ENCODE data around the gene TGM1.

The TGM1 gene

DNA sequence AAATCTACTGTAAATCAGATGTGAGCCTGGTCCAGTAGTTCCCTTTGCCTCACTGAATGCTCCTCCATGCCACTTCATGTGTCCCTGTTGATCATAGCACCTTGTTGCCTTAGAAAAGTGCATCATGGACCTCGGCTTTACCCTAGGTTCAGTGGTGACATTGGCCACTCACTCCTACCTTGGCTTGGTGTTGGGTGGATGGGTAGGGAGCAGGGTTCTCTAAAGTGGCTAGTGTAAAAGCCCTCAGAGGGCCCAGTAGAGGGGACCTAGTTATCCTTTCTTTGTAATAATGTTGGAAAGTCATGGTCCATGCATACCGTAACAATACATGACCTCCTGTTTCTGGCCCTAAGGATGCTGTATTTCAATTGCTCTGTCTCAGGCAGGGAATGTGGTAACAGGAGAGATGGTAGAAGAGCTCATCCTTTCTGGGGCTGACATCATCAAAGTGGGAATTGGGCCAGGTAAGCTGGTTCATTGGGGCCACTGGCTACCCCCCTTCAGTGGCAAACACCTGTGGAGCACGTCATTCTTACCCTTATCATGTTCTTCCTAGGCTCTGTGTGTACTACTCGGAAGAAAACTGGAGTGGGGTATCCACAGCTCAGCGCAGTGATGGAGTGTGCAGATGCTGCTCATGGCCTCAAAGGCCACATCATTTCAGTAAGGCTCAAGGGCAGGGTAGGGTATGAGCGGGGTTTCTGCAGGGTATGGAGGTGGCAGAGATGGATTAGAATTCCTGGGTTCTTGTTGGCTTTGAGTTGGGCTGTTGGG, 26.1 kb downstream of the TGM1 start:
- TF ChIP-seq CTCF (IDR thresholded peaks at IDR 0.05; ENCODE audit: low read depth, low read length), result no peak
- no peak overlapping the region for H3K4me3 ChIP-seq (ENCODE audit: low read depth, low read length)

DNA sequence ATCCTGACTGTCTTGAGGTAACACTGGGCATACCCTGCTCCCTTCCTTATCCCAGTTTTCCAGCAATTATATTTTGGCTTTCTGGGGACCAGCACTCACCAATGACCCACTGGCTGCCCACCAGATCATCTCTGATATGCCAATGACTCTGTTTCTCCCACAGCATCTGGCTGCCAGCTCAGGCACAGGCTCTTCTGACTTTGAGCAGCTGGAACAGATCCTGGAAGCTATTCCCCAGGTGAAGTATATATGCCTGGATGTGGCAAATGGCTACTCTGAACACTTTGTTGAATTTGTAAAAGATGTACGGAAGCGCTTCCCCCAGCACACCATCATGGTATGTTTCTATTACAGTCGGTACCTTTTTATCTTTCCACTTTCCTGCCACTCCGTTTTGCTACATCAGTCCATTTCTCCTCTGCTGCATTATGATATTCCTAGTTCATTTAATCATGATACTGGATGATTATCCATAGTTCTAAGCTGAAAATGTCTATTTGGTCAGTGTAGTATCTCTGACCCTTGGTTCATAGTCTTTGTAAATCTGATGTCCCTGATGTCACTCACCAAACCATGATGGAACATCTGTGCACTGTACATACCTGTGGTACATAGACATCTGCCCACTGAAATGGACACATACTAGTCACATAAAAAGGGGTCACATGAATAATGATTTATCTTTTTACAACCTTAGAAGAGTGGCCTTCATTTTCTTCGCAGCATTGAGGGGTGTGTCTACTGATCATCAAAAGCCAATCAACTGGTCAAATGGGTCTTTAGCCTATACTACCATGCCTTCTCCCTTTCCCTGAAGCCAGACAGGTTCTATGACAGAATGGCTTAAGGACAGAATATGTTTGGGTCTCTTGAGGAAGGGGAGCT, 26.9 kb downstream of the TGM1 start:
- no peak for TF ChIP-seq CTCF (IDR thresholded peaks at IDR 0.05; ENCODE audit: low read depth, low read length)
- no peak overlapping the region for H3K4me3 ChIP-seq (ENCODE audit: low read depth, low read length)

GRCh38 chr14:24234095-24235005, 28.6 kb downstream of the TGM1 start:
- no peak for TF ChIP-seq CTCF (IDR thresholded peaks at IDR 0.05; ENCODE audit: low read depth, low read length)
- H3K4me3 ChIP-seq (ENCODE audit: low read depth, low read length), result no peak overlapping the region

- peak overlapping the region; percentile 95 for H3K4me3 ChIP-seq (ENCODE audit: low read depth, low read length)
- no peak for TF ChIP-seq CTCF (IDR thresholded peaks at IDR 0.05; ENCODE audit: low read depth, low read length)
Measured at GRCh38 chr14:24233538-24233866, 29.5 kb downstream of the TGM1 start.

- no peak for TF ChIP-seq CTCF (IDR thresholded peaks at IDR 0.05; ENCODE audit: low read depth, low read length)
- H3K4me3 ChIP-seq (ENCODE audit: low read depth, low read length), result peak within 1 kb of the TSS; percentile 95
Measured at GRCh38 chr14:24232645-24233537, 30.1 kb downstream of the TGM1 start, which contains the start of gene GMPR2. GMPR2 (plus strand) TSS chr14:24232929; CDS start chr14:24233254, 325 bp downstream.

DNA sequence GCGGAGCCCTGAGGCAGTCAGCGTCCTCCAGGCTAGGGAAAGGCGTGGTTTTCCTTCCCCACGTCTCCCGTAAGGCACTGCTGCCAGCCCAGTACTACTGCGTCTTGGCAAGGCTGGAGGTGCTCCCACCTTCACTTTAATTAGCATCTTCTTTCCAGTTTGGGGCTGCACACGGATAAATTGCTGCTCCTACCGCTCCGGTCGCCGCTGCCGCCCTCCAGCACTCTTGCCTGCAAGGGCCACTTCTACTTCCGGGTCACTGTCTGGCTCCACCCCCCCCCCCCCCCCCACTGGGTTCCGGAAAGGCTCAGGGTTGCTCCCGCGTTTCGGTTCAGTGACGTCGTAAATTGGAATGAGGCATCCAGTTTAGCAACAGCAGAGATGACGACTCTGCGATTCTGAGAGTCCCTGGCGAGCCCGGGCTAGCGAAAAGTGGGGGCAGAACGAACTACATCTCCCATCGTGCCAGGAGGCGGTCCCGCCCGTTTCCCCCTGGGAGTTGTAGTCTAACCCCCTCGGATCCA, 30.8 kb downstream of the TGM1 start, which contains the start of gene NEDD8:
Gene NEDD8, minus strand, starts transcription at position 247 of the 524 bp plus-strand sequence. Its CDS starts 100 bp downstream, at position 147.
- peak within 1 kb of the TSS; percentile 95 for H3K4me3 ChIP-seq (ENCODE audit: low read depth, low read length)
- no peak for TF ChIP-seq CTCF (IDR thresholded peaks at IDR 0.05; ENCODE audit: low read depth, low read length)

All from WI38 (cell line).